OCI-LY7 (cell line): ENCODE data around the gene B4GALT6.

Experiments
- CTCF ChIP-seq: fragments of 200-600 bp; sonication (generic); conservative IDR thresholded peaks from 2 replicates; pipeline ENCODE4 v1.5.1; 2014; ENCODE audit warnings: mild to moderate bottlenecking, antibody characterized with exemption, low read length, moderate library complexity, mixed read lengths
- EZH2phosphoT487 ChIP-seq: fragments of 200-600 bp; sonication (generic); IDR thresholded peaks from 2 replicates; pipeline ENCODE4 v1.6.1; 2018; ENCODE audit warnings: low read depth, borderline replicate concordance, mild to moderate bottlenecking, mixed run types, antibody characterized with exemption, low read length, moderate library complexity, mixed read lengths

GRCh38 chr18:31630549-31630948, 53.8 kb downstream of the B4GALT6 start:
- no peak for TF ChIP-seq CTCF
- TF ChIP-seq EZH2phosphoT487, result no peak
